Activated CD4-positive, CD25-positive, alpha-beta regulatory T cell treated with anti-CD3 and anti-CD28 coated beads, Interleukin-2, amount 50 U/mL, for 72 hours (primary cell): ENCODE measurements around the gene WRAP53.

Experiments
- DNase-seq: peaks from one replicate; pipeline ENCODE4 v3.0.0; 2021

Gene WRAP53

DNA sequence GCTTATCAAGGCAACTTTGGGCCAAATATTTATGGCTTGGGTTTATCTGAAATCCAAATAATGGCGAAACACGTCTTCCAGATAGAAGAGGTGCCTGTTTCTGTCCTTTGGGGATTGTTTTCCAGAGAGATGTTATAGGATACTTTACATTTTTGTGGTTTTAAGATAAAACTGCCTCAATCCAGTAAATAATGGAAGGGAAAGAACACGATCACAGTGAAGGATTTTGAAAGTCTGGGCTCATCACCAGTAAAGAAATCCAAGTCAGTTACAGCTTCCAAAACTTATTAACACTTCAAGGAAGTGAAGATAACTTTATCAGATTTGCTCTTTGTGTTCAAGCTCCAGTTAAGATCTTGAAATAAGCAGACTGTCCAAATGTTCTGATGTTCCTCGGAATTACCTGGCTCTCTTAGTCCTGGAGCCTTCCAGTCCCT is 59.4 kb downstream of the WRAP53 start:
- DNase-seq = no peak

DNA sequence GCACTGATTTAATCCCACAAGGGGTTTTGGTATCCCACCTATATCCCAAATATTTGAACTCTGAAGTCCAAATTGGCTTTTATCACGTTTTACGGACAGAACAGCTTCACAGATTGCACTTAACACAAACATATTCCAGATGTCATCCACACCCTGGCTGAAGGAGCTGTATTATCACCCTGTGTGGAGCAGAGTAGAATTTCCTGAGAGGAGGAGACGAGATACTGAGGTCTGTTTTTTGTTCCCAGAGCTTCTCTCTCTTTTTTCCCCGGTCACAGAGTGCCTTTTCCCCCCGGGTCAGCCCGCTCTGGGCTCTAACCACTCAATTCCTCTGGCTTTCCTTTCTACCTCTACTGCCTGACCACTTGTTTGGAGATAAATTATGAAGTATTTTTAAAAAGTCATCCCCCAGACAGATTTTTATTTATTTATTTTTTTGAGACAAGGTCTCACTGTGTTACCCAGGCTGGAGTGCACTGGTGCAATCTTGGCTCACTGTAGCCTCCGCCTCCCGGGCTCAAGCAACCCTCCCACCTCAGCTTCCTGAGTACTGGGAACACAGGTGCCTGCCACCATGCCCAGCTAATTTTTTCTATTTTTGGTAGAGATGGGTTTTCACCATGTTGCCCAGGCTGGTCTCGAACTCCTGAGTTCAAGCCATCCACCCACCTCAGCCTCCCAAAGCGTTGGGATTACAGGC is 59.9 kb downstream of the WRAP53 start:
- DNase-seq = no peak

- no peak for DNase-seq
Observed at GRCh38 chr17:7750321-7750821, 62.1 kb downstream of the WRAP53 start.
